NCI-H2196 (cell line): ENCODE measurements around the gene KRTAP10-10.
"Not testable (repeated sequence)": the region's sequence is repeated elsewhere in the genome, so short reads cannot be mapped to it uniquely, and the experiment has no call there.

ENCODE experiments used
- DNase-seq: peaks from one replicate; lab custom pipeline; 2025; ENCODE audit not compliant: unreplicated experiment; lab: John Stamatoyannopoulos, UW

The KRTAP10-10 gene

GRCh38 chr21:44637018-44637850 is at the start of gene KRTAP10-10:
TSS of gene KRTAP10-10 (plus strand) at chr21:44637356. CDS start at chr21:44637418, 62 bp downstream.
- no peak for DNase-seq

- no peak for DNase-seq
Measured at GRCh38 chr21:44589094-44589493, 48.1 kb upstream of the KRTAP10-10 start.

- DNase-seq = no peak
Measured at GRCh38 chr21:44589586-44590305, 47.4 kb upstream of the KRTAP10-10 start.

GRCh38 chr21:44590311-44590721 is 46.8 kb upstream of the KRTAP10-10 start:
- no peak for DNase-seq

- not testable (repeated sequence) for DNase-seq
Measured at GRCh38 chr21:44590897-44591800, 46.0 kb upstream of the KRTAP10-10 start.

- DNase-seq = not testable (repeated sequence)
Measured at GRCh38 chr21:44591801-44592130, 45.4 kb upstream of the KRTAP10-10 start.

- no peak for DNase-seq
Measured at GRCh38 chr21:44592446-44593311, 44.5 kb upstream of the KRTAP10-10 start, which contains the start of gene KRTAP10-6. TSS of gene KRTAP10-6 (minus strand) at chr21:44592505. CDS start at chr21:44592484, 21 bp downstream.

- no peak for DNase-seq
Measured at GRCh38 chr21:44593598-44594405, 43.4 kb upstream of the KRTAP10-10 start.

GRCh38 chr21:44594406-44594916 is 42.7 kb upstream of the KRTAP10-10 start:
- no peak for DNase-seq

GRCh38 chr21:44595524-44595923 is 41.6 kb upstream of the KRTAP10-10 start:
- DNase-seq = no peak

- DNase-seq = no peak
Measured at GRCh38 chr21:44596068-44596725, 41.0 kb upstream of the KRTAP10-10 start.

- no peak for DNase-seq
Measured at GRCh38 chr21:44598061-44598460, 39.1 kb upstream of the KRTAP10-10 start.

GRCh38 chr21:44599264-44600029 is 37.7 kb upstream of the KRTAP10-10 start:
- no peak for DNase-seq

GRCh38 chr21:44600118-44600978 is 36.8 kb upstream of the KRTAP10-10 start, which contains the start of gene KRTAP10-7:
TSS of gene KRTAP10-7 (plus strand) at chr21:44600597. CDS start at chr21:44600622, 25 bp downstream.
- not testable (repeated sequence) for DNase-seq

GRCh38 chr21:44601091-44601490 is 36.1 kb upstream of the KRTAP10-10 start:
- DNase-seq = not testable (repeated sequence)

GRCh38 chr21:44601596-44602462 is 35.3 kb upstream of the KRTAP10-10 start:
- DNase-seq = no peak
